Measurements from ENCODE around the gene ODF2.

- TF ChIP-seq, protein P1, sequence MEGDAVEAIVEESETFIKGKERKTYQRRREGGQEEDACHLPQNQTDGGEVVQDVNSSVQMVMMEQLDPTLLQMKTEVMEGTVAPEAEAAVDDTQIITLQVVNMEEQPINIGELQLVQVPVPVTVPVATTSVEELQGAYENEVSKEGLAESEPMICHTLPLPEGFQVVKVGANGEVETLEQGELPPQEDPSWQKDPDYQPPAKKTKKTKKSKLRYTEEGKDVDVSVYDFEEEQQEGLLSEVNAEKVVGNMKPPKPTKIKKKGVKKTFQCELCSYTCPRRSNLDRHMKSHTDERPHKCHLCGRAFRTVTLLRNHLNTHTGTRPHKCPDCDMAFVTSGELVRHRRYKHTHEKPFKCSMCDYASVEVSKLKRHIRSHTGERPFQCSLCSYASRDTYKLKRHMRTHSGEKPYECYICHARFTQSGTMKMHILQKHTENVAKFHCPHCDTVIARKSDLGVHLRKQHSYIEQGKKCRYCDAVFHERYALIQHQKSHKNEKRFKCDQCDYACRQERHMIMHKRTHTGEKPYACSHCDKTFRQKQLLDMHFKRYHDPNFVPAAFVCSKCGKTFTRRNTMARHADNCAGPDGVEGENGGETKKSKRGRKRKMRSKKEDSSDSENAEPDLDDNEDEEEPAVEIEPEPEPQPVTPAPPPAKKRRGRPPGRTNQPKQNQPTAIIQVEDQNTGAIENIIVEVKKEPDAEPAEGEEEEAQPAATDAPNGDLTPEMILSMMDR (IDR thresholded peaks at IDR 0.05; ENCODE audit: low read depth, low read length) = no peak
- no peak for TF ChIP-seq POLR2A (IDR thresholded peaks at IDR 0.05; ENCODE audit: extremely low read depth, insufficient read length)
Measured at GRCh38 chr9:128431207-128431606, 24.6 kb upstream of the ODF2 start.

Data from NB4 (cell line).